SK-N-MC (cell line): Measurements from ENCODE around the gene TINCR.

Experiments used
- DNase-seq: peaks from one replicate; pipeline ENCODE4 v3.0.0-alpha.2; 2011; ENCODE audit warnings: low read depth, low spot score
- H3K27ac ChIP-seq: fragments of 200-600 bp; sonication (generic); 2 replicates; pipeline ENCODE4 v1.5.1; 2016; ENCODE audit warnings: mixed run types
- H3K36me3 ChIP-seq: fragments of 200-600 bp; sonication (generic); 2 replicates; pipeline ENCODE4 v1.6.1; 2017; ENCODE audit warnings: antibody characterized with exemption, low read length, mixed read lengths; ENCODE audit not compliant: insufficient read depth
- H3K4me3 ChIP-seq: fragments of 200-600 bp; sonication (generic); 2 replicates; pipeline ENCODE4 v1.5.1; 2016
- H3K9ac ChIP-seq: fragments of 200-600 bp; sonication (generic); 2 replicates; pipeline ENCODE4 v1.8.0; 2017; ENCODE audit warnings: mixed run types, mixed read lengths; ENCODE audit not compliant: insufficient read length
- H3K9me3 ChIP-seq: fragments of 200-600 bp; sonication (generic); 2 replicates; pipeline ENCODE4 v1.6.1; 2017; ENCODE audit warnings: low read depth, mild to moderate bottlenecking, antibody characterized with exemption, low read length, moderate library complexity, mixed read lengths
- EZH2 ChIP-seq: fragments of 200-600 bp; sonication (generic); IDR thresholded peaks from one replicate; pipeline ENCODE4 v1.6.1; 2017; ENCODE audit warnings: antibody characterized with exemption
- FOXP2 ChIP-seq: optimal IDR thresholded peaks from 2 replicates; pipeline ENCODE3; 2011; ENCODE audit warnings: mild to moderate bottlenecking, moderate library complexity; ENCODE audit not compliant: insufficient read depth; ENCODE audit errors: extremely low read length, control extremely low read depth
- POLR2AphosphoS5 ChIP-seq: IDR thresholded peaks from 2 replicates; pipeline ENCODE4 v1.6.1; 2012; ENCODE audit warnings: mild to moderate bottlenecking, low read depth, low read length, borderline replicate concordance

The TINCR gene

GRCh38 chr19:5585461-5586299 is 17.9 kb upstream of the TINCR start:
- Histone ChIP-seq H3K36me3 (peaks cover 45% of the 10 kb centered on the region; the same call in 1 of the 2 replicates), H3K9me3 (no peaks in the 10 kb centered on the region), H3K27ac (peak overlapping the region; percentile 86), H3K4me3 (peak overlapping the region; percentile 47), H3K9ac (peak overlapping the region; percentile 3)
- no peak for TF ChIP-seq EZH2
- TF ChIP-seq POLR2AphosphoS5: 0 out of 2 replicates have a peak, but pooled peaks have one; percentile 11
- no peak for DNase-seq

GRCh38 chr19:5580161-5580571 is 12.4 kb upstream of the TINCR start:
- no peaks in the 10 kb centered on the region for H3K9me3 ChIP-seq
- H3K4me3 ChIP-seq: peak overlapping the region; percentile 60
- no peak for DNase-seq
- H3K36me3 ChIP-seq: 0 out of 2 replicates have a peak, but pooled peaks cover 4% of the 10 kb centered on the region
- no peak for TF ChIP-seq POLR2AphosphoS5
- TF ChIP-seq EZH2: no peak
- TF ChIP-seq FOXP2: no peak
- H3K9ac ChIP-seq: peak overlapping the region; percentile 51
- peak overlapping the region; percentile 94 for H3K27ac ChIP-seq

DNA sequence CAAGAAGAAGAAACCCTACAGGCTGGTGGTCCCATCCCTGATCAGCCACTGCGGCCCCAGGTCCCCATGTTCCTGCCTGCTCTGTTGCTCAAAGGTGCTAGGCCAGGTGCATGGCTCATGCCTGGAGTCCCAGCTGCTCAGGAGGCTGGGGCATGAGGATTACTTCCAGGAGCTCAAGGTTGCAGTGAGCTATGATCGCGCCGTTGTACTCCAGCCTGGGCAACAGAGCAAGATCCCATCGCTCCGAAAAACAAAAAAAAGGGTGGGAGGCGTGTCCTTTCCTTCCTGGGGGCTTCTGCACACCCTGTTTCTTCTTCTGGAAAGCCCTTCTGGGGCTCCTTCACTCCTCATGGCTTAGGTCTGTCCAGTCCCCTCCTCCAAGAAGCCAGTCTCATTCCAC is 11.9 kb upstream of the TINCR start:
- Histone ChIP-seq H3K9ac (peak overlapping the region; percentile 51), H3K9me3 (no peaks in the 10 kb centered on the region), H3K4me3 (peak overlapping the region; percentile 60; the same call in 1 of the 2 replicates), H3K27ac (peak overlapping the region; percentile 94), H3K36me3 (0 out of 2 replicates have a peak, but pooled peaks cover 4% of the 10 kb centered on the region)
- no peak for TF ChIP-seq EZH2
- TF ChIP-seq FOXP2: no peak
- no peak for TF ChIP-seq POLR2AphosphoS5
- no peak for DNase-seq

- no peak for TF ChIP-seq POLR2AphosphoS5
- TF ChIP-seq FOXP2: no peak
- TF ChIP-seq EZH2: no peak
- no peak overlapping the region for H3K27ac ChIP-seq
- H3K9ac ChIP-seq: no peak overlapping the region
- DNase-seq: no peak
- 0 out of 2 replicates have a peak, but pooled peaks cover under 1% of the 10 kb centered on the region for H3K36me3 ChIP-seq
- H3K9me3 ChIP-seq: no peaks in the 10 kb centered on the region
- H3K4me3 ChIP-seq: no peak overlapping the region
Observed at GRCh38 chr19:5579286-5579685, 11.5 kb upstream of the TINCR start.

GRCh38 chr19:5578097-5578846 is 10.5 kb upstream of the TINCR start:
- H3K4me3 ChIP-seq: peak overlapping the region; percentile 56
- H3K9me3 ChIP-seq: no peaks in the 10 kb centered on the region
- H3K36me3 ChIP-seq: no peaks in the 10 kb centered on the region
- no peak for TF ChIP-seq FOXP2
- no peak for TF ChIP-seq EZH2
- TF ChIP-seq POLR2AphosphoS5: no peak
- no peak overlapping the region for H3K27ac ChIP-seq
- no peak overlapping the region for H3K9ac ChIP-seq
- DNase-seq: no peak

GRCh38 chr19:5575590-5575989 is 7.8 kb upstream of the TINCR start:
- peak overlapping the region; percentile 23; the same call in 1 of the 2 replicates for H3K27ac ChIP-seq
- H3K9ac ChIP-seq: no peak overlapping the region
- no peak for DNase-seq
- no peaks in the 10 kb centered on the region for H3K36me3 ChIP-seq
- H3K9me3 ChIP-seq: no peaks in the 10 kb centered on the region
- no peak overlapping the region for H3K4me3 ChIP-seq
- TF ChIP-seq FOXP2: no peak
- TF ChIP-seq POLR2AphosphoS5: no peak
- no peak for TF ChIP-seq EZH2

DNA sequence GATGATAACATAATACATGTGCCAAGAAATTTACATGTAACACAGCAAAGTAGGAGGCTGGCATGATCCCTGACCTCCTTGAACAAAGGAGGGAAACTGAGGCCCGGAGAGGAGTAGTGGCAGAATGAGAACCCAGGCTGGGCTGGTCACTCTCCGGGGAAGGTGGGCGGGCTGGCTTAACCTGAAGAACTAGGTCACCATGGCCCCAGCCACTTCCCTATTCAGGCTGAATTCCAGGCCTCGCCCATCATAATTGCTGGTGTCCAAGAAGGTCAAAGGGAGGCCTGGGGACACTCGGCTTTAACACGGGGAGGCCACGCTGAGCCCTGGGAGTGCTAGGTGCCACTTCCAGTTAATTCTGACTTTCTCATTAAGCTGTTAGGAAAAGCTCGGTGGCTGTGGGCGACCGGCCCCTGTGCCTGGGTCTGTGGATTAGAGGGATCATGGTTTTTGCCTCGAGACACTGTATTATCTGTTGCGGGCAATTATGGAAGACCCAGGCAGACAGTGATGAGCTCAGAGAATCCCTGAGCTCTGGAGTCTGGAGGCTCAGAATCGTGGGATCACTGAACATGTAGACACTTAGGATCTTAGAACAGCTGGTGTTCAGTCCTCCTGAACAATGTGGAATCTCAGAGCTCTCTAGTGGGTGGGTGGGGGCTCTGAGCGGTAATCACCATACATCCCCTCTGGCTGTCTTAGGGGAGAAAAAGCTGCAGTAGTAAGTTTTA is 5.0 kb upstream of the TINCR start:
- peak overlapping the region; percentile 66 for H3K27ac ChIP-seq
- no peak overlapping the region for H3K4me3 ChIP-seq
- no peak for TF ChIP-seq POLR2AphosphoS5
- no peak for TF ChIP-seq EZH2
- no peak for TF ChIP-seq FOXP2
- no peak overlapping the region for H3K9ac ChIP-seq
- H3K36me3 ChIP-seq: no peaks in the 10 kb centered on the region
- no peak for DNase-seq
- no peaks in the 10 kb centered on the region for H3K9me3 ChIP-seq

DNA sequence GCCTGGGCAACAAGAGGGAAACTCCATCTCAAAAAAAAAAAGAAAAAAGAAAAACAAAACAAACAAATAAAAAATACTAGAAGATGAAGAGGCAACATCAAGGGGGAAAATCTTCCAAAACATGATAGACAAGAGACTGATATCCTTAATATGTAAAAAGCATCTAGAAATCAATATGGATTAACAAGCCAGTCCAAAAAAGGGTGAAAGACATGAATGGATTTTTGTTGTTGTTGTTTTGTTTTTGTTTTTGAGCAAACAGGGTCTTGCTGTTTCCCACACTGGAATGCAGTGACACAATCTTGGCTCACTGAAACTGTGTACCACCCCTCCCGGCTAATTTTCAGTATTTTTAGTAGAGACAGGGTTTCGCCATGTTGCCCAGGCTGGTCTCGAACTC is 4.0 kb upstream of the TINCR start:
- H3K4me3 ChIP-seq: no peak overlapping the region
- no peaks in the 10 kb centered on the region for H3K36me3 ChIP-seq
- DNase-seq: no peak
- no peaks in the 10 kb centered on the region for H3K9me3 ChIP-seq
- TF ChIP-seq EZH2: no peak
- TF ChIP-seq FOXP2: no peak
- TF ChIP-seq POLR2AphosphoS5: no peak
- H3K9ac ChIP-seq: no peak overlapping the region
- H3K27ac ChIP-seq: no peak overlapping the region
